ENCODE results near the gene CCR9. TPM values are rescaled to one million over a fixed set of nuclear protein-coding genes. Genes with fewer than 3 reads are reported as not detected.

CCR9 gene
- total and polyA plus RNA-seq, 2 experiments from 2014 or later: not detected

- peaks cover 8% of the 10 kb centered on the region for H3K4me1 ChIP-seq (ENCODE audit: insufficient read depth)
- H3K36me3 Mint-ChIP-seq (ENCODE audit: low read depth): no peaks in the 10 kb centered on the region
Measured at GRCh38 chr3:45868650-45869049, 17.7 kb upstream of the CCR9 start.

More at GRCh38 chr3:45868650-45869049, 17.7 kb upstream of the CCR9 start:
- Mint-ChIP-seq H3K4me1 (peaks cover 14% of the 10 kb centered on the region), H3K9me3 (no peaks in the 10 kb centered on the region), H3K4me3 (no peak overlapping the region), H3K27me3 (ENCODE audit: insufficient read depth, low read depth, poor library complexity) (peaks cover 3% of the 10 kb centered on the region), H3K27ac (no peak overlapping the region)
- no peak overlapping the region for H3K4me2 ChIP-seq
- DNase-seq (ENCODE audit: low spot score) (no peak), ATAC-seq (no peak)
- TF ChIP-seq STAT1 (IDR thresholded peaks at IDR 0.05; ENCODE audit: unreplicated experiment) (no peak), ZNF114 (CRISPR knock-in tag; IDR thresholded peaks at IDR 0.05) (no peak), ETS1 (IDR thresholded peaks at IDR 0.05) (no peak), CTCF (conservative IDR thresholded peaks at IDR 0.05; ENCODE audit: low read depth in 2 of 2) (no peak), NANOG (IDR thresholded peaks at IDR 0.05; ENCODE audit: borderline replicate concordance) (no peak), ZNF462 (CRISPR knock-in tag; IDR thresholded peaks at IDR 0.05) (no peak), REST (IDR thresholded peaks at IDR 0.05; ENCODE audit: unreplicated experiment) (no peak), ZNF331 (CRISPR knock-in tag; IDR thresholded peaks at IDR 0.05; ENCODE audit: low read depth) (no peak), EZH2phosphoT487 (IDR thresholded peaks at IDR 0.05; ENCODE audit: unreplicated experiment) (no peak), EZH2 (IDR thresholded peaks at IDR 0.05; ENCODE audit: low read depth, unreplicated experiment) (no peak), CREB1 (CRISPR knock-in tag; IDR thresholded peaks at IDR 0.05; ENCODE audit: low read depth) (no peak), POLR2AphosphoS5 (IDR thresholded peaks at IDR 0.05; ENCODE audit: low read depth) (no peak)
- no peaks in the 10 kb centered on the region for H3F3A ChIP-seq (replicated peaks; ENCODE audit: low read depth)
- no peaks in the 10 kb centered on the region for H3K36me3 ChIP-seq (ENCODE audit: insufficient read depth)
- H3K27me3 ChIP-seq (ENCODE audit: insufficient read depth): no peaks in the 10 kb centered on the region
- H3K27ac ChIP-seq (ENCODE audit: low read depth): no peak overlapping the region
- H3K4me3 ChIP-seq: no peak overlapping the region
- H4K20me1 ChIP-seq (replicated peaks; ENCODE audit: insufficient read depth): no peaks in the 10 kb centered on the region
- no peaks in the 10 kb centered on the region for H3K9me2 ChIP-seq (ENCODE audit: insufficient read depth)
- H3K79me2 ChIP-seq (replicated peaks; ENCODE audit: insufficient read depth): no peaks in the 10 kb centered on the region
- no peak overlapping the region for H2AFZ ChIP-seq

Measured in GM23338 (cell line).